Cardiac septum (tissue), 1 donor: ENCODE results near the gene MSH6. TPM values are rescaled to one million over a fixed set of nuclear protein-coding genes. Genes with fewer than 3 reads are reported as not detected.
"Not testable (repeated sequence)": the region's sequence is repeated elsewhere in the genome, so short reads cannot be mapped to it uniquely, and the experiment has no call there.

Experiments used
- DNase-seq: peaks from one replicate; pipeline ENCODE4 v3.0.0-alpha.2; 2020; ENCODE audit warnings: low spot score
- intact Hi-C: fragments of 100-400 bp; cut with DNase I; formaldehyde crosslinking; loops from one replicate; pipeline ENCODE4 v1.14.0; 2022
- total RNA-seq: library from RNA; stranded (reverse); fragmentation: NEBNext Ultra II Directional; extraction: Animal tissue kit (Norgen Biotek cat#: 25700); gene quantifications from one replicate; pipeline ENCODE4 v1.2.1, GENCODE V29; 2021
- donor health status: DM: no; HTN: no; CAD: no.

MSH6 gene
- total RNA-seq, 1 donor from 2014 or later = 22.0 TPM

DNA sequence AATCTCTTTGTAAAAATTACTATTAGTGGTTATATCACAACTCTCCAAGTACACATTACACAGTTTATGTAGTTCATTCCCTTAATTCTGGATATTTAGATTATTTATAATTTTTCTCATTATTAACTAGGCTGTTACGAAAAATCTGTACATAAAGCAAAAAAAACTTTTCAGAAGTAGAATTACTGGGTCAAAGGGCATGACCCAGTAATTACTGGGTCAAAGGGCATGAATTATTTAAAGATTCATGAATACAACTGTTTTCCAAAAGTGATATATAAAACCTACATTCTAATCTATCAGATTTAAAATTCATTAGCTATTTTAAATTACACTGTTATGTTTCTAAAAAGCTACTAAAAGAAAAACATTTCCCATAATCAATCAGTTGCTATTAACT, 55.3 kb downstream of the MSH6 start:
- no peak for DNase-seq

DNA sequence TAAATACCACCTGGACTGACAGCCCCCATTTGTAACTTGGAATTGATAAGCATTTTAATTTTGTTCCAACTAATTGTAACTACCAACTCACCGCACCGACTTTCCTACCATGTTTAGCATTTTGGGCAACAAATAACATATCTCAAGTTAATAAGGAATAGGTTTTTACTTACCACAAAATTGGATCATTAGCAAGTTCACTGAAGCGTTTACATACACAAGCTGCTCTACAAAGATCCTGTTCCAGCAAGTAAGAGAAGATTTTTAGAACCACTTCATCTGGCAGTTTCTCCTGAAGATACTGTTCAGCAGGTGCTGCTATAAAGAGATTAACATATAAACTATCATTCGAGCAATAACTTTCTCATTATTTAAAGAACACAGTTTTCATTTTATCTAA, 55.7 kb downstream of the MSH6 start:
- no peak for DNase-seq
- intact Hi-C loops = no loop called here

More for the DNA sequence above, 55.3 kb downstream of the MSH6 start:
- intact Hi-C loops = no loop called here

DNA sequence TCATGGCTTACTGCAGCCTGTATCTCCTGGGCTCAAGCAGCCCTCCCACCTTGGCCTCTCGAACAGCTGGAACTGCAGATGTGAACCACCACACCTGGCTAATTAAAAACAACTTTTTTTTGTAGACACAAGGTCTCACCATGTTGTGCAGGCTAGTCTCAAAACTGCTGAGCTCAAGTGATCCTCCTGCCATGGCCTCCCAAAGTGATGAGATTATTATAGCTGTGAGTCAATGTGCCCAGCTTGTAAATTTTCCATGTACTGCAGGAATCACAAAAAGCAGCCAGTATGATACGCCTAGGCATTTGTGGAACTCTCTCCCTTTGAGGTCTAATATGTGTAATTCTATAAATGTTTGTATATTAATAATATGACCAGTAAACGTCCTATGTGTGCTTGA, 59.9 kb downstream of the MSH6 start:
- no peak for DNase-seq
- intact Hi-C loops = no loop called here

DNA sequence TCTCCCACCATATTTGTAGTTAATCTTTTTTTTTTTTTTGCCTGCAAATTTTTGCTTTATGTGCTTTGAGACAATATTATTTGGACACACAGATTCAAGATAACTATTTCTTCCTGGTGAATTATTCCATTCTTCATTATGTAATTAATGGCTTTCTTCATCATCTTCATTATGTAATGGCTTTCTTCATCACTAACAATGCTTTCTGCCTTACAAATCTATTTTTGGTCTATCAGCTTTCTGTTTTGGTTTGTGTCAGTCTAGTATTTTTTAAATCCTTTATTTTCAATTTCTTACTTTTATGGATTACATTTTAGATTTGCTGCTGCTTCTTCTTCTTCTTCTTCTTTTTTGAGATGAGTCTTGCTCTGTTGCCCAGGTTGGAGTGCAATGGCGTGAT, 60.5 kb downstream of the MSH6 start:
- intact Hi-C loops = no loop called here
- no peak for DNase-seq

DNA sequence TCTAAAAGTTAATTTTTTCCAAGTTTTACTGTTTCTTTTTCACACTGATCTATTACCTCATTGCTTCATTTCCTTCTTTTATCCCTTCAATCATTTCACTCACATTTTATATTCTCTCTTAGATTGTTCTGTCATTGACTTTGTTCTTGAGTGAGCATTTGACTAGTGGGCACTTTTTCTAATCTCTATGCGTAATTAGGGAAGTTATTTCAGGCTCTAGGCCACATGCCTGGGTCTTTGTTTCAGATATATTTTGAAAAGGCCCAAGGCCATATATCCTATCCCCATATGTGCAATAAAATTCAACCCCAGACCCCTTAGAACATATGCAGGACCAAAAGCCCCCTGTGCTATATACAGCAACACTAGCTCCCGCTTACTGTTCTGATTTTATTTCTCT, 61.2 kb downstream of the MSH6 start:
- DNase-seq = no peak
- intact Hi-C loops = no loop called here

DNA sequence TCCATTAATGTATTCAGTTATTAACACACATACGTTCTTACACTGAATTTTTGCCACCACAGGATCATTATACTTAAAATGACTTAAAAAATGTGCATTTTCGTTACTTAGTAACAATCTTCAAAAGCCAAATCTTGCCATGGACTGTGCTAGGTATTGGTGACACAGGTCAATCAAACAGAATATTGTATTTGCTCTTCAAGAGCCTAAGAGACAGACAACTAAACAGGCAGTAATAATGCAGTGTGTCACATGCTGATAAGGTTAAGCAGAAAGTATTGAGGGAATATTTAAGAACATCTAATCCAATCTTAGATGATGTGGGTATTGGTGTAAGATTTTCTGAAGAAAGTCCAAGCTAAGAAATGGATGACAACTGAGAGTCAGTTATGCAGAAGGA, 66.4 kb downstream of the MSH6 start:
- DNase-seq = no peak
- intact Hi-C loops = no loop called here

DNA sequence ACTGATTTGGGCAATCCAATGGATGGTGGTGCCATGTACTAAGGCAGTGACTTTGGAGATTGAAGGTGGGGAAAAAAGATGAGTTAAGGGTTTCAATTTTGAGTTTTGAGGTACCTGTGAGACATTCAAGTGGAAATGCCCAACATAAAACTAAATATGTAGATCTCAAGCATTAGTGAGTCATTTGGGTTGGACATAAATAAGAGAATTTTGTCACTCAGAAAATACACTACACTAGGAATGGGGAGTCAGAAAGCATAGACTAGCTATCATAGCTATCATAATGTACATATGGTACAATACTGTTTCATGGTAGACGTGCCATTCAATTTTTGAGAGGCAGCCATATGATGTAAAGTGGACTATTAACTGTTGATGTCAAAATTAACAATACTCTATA, 67.3 kb downstream of the MSH6 start:
- DNase-seq = no peak
- intact Hi-C loops = no loop called here

DNA sequence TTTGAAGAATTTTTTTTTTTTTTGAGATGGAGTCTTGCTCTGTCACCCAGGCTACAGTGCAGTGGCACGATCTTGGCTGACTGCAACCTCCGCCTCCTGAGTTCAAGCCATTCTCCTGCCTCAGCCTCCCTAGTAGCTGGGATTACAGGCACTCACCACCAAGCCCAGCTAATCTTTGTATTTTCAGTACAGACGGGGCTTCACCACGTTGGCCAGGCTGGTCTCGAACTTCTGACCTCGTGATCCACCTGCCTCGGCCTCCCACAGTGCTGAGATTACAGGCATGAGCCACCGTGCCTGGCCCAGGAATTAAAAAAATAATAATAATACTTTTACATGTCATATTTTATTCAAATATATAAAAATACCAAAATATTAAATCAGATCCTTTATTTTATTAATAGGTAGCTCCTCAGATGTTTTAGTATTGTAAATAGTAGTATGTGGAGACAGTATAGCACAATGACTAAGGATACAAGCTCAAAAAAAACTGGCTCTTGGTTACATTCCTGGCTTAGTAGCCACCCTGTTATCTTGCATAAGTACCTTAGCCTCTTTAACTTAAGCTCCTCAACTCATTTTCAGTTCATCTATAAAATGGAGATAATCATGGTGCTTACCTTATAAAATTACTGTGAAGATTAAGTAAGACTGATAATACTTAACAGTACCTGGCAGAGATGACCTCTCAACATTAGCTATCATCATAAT, 70.3 kb downstream of the MSH6 start:
- intact Hi-C loops, DNase-seq: not testable (repeated sequence)

Other genes with a start within 250 kb of the MSH6 start
- 0.05 TPM for gene KCNK12, start 212.2 kb upstream of the MSH6 start, total RNA-seq
- gene FBXO11, start 123.4 kb downstream of the MSH6 start, total RNA-seq = 36.8 TPM